NOMO-1 treated with DMSO at 0.1 percent for 48 hours (cell line): ENCODE results near the gene C11orf58.
A peak's percentile ranks its signal among the peaks of the same experiment; 100 is the strongest.

Experiments
- DNase-seq: peaks from one replicate; lab custom pipeline; 2025; ENCODE audit not compliant: unreplicated experiment; lab: John Stamatoyannopoulos, UW

Gene C11orf58

GRCh38 chr11:16738193-16738946 lies at the start of gene C11orf58:
Gene C11orf58, plus strand, starts transcription at chr11:16738647. Its CDS starts 132 bp downstream, at chr11:16738779.
- DNase-seq = peak; percentile 97

GRCh38 chr11:16690086-16690485 lies 48.4 kb upstream of the C11orf58 start:
- DNase-seq = no peak

GRCh38 chr11:16703795-16704194 lies 34.7 kb upstream of the C11orf58 start:
- no peak for DNase-seq

DNA sequence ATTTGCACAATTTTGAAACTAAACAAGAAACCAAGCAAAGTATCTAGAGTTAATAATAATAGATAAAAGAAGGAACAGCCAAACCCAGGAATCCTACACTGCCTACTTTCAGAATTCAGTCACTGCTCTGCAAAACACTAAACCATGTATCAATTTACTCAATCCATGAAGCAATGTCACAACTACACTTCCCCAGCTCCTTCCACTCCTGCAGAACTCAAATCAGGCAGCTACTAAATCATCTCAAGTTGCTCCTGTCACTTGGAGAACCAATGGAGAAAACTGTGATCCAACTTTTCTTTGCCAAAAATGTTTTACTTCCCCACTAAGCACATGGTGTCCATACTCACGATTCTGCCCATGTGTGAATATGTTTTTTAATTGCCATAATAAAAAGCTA lies 24.9 kb upstream of the C11orf58 start:
- DNase-seq = no peak

GRCh38 chr11:16722581-16723344 lies 15.7 kb upstream of the C11orf58 start:
- DNase-seq = no peak

DNA sequence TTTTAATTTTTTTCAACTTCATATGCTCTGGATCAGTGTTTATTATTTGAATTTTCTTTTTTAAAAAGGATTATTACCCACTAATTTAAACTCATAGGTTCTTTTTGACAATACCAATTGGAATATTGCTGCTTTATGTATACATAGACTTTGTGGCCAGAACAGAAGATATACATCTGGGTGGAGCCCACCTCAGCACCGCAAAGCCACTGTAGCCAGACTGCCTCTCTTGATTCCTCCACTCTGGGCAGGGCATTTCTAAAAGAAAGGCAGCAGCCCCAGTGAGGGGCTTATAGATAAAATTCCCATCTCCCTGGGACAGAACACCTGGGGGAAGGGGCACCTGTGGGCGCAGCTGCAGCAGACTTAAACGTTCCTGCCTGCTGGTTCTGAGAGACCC lies 10.6 kb upstream of the C11orf58 start:
- no peak for DNase-seq

- DNase-seq = no peak
Observed at GRCh38 chr11:16737818-16738192, 642 bp upstream of the C11orf58 start.

DNA sequence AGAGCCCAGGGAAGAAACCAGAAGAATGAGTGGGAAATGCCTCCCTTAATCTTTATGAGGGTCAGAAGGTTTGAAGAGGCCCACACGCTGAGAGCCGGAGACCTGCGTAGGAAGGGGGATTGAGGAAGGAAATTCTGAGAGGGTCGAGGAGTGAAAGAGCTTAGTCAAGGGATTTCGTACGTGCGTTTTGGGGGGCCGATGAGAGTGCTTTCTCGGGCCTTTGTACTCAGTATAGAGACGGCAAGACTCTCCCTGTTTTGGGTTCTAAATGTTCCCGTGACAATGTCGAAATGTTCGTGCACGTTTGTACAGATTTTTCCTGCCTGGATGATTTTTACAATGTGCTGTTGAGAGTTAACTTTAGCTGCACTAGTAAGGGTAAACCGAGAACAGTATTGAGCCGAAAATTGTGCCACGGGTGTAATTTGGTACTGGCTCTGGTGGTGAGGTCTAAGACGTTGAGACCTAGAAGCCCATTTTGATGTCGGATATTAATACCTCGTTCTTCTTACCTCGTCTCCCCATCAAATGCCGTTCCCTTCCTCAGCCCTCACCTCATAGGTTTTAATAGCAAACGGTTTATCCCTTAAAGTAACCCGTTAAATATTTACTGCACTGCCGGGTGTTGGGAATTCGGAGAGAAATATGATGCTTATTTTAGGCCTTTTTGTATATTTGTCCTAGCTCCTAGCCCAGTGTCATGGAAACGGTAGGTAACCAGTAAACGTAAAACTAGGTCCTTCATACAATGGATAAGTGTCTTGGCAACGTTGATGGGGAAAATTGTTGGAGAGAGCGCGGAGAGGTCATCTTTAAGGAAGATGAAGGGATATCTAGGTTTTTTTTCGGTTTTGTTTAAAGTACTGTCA lies 734 bp downstream of the C11orf58 start:
- no peak for DNase-seq

DNA sequence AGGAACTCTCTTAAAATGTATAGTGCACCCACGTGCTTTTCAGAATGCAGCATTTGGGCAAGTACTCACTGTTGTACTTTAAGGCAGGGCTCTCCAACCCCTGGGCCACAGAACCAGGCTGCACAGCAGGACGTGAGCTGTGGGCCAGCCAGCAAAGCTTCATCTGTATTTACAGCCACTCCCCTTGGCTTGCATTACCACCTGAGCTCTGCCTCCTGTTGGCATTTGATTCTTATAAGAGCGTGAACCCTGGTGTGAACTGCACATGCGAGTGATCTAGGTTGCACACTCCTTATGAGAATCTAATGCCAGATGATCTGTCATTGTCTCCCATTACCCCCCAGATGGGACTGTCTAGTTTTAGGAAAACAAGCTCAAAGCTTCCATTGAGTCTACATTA lies 3.0 kb downstream of the C11orf58 start:
- no peak for DNase-seq

DNA sequence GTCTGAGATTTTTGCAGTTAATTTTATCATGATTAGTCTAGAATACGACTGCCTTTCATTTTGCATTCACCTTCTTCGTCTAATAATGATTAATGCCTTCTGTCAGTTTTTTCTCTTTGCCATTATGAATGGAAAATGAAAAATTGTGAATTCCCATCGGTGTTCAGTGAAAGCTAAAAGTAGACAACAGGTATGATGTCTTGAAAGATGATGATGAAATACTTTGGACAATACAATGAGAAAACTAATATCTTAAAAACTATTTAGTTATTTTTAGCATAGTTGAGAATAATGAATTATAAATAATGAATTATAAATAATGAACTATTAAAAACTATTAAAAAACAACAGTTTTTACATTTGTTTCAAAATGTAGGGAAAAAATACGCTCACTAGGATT lies 5.0 kb downstream of the C11orf58 start:
- no peak for DNase-seq

DNA sequence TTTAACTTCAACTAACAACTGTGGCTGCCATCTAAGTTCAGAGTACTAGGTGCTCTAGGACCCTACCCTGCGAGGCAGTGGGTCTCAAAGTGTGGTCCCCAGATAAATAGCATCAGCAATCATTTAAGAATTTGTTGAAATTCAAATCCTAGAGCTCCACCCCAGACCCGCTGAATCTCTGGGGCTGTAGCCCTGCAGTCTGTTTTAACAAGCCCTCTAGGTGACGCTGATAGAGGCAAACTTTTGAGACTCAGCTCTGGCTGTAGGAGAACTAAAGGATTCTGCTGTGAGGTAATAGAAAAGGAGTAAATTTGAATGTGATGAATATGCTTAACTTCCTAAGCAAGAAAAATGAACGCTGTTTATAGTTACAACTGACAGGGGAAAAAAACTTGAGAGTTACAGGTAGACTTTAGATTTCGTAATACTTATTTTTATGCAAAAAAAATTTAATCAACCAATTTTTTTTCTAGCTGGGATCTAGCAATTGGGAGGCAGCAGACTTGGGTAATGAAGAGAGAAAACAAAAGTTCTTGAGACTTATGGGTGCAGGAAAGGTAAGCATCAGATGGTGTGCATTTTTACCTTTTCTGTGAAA lies 5.8 kb downstream of the C11orf58 start:
- DNase-seq = no peak

DNA sequence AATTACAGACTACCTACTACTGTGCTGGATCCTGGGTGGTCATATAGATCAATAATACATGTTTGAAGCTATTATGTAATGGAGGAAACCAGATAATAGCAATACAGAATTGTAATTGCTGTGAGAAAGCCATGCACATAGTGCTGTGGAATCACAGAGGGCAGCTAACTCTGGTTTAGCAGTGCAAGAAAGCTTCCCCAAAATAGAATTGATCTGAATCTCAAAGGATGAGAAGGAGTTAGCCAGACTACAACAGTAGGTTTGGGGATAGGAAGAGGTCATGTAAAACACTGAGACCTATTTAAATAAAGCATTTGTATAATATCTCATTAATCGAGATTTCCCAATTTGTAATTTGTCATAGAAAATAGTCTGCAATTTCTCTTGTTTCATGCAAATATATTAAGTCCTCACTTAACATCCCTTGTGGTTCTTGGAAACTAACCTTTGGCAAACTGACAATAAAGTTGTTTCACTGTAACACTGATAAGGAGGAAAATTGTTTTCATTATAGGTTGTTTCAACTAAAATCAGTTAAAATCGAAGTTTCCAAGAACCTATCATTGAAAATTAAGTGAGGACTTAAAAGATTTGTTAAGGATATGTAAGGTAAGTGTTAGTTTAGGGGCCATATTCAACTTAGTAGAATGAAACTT lies 7.6 kb downstream of the C11orf58 start:
- DNase-seq = no peak

DNA sequence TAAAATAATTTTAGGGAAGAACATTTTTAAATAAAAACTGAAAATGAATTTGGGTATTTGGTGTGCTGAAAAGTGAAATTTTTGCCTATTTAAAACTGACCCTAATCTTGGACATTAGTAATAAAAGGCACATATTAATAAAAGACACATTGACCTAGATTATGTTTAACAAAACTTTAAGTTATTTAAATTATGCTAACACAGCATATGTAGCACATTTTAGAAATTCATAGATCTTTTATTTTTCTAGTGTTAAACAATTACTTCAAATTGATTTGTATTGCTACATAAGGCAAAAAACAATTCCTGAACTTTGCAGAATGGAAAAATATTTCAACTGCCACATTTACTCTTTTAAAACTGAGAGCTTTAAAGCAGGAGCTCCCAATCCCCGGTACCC lies 10.6 kb downstream of the C11orf58 start:
- DNase-seq = no peak

DNA sequence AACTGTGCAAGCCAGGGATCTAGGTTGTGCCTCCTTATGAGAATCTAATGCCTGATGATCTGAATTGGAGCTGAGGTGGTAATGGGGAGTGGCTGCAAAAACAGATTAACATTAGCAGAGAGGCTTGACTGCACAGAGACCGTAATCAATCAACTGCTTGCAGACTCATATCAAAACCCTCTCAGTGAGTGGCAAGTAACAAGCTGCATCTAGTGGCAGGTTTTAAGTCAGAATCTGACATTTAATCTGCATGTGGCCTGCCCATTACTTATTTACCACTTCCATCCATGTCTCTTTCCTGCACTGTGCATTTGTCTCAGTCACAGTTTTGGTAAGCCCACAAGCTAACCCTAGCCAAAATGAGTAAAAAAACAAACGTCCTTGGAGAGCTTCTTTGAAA lies 11.2 kb downstream of the C11orf58 start:
- DNase-seq = no peak

DNA sequence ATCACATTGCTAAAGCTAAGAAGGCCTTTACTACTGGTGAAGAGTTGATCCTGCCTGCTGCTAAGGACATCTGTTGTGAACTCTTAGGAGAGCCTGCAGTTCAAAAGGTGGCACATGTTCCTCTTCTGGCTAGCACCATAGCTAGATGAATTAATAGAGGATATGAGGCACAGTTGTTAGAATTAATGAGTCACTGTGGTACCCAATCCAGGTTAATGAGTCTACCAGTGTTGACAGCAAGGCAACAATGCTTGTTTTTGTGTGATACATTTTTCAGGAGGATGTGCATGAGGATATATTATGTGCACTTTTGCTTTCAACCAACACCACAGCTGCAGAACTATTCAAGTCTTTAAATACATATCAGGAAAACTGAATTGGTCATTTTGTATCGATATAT lies 12.0 kb downstream of the C11orf58 start:
- no peak for DNase-seq

DNA sequence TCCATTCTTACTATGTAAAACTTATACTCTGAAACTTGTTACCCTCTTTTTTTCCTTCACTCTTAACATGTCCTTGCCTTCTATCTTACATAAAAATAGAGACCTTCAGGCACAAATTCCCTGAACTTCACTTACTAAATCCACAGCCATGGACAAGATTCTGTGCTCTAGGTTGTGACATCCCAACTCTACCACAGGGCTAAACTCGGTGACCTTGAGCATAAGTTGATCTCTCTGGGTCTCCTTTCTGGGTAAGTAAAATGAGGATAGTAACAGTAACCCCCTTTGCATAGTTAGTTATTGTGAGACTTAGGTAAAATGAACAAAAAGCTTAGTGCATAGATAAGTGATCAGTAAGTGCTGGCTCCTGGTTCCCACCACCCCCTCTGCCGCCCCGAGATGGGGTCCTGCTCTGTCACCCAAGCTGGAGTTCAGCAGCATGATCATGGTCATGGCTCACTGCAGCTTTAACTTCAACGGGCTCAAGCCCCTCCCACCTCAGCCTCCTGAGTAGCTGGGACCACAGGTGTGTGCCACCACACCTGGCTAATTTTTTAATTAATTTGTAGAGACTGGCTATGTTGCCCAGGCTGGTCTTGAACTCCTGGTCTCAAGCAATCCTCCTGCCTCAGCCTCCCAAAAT lies 20.1 kb downstream of the C11orf58 start:
- DNase-seq = no peak

DNA sequence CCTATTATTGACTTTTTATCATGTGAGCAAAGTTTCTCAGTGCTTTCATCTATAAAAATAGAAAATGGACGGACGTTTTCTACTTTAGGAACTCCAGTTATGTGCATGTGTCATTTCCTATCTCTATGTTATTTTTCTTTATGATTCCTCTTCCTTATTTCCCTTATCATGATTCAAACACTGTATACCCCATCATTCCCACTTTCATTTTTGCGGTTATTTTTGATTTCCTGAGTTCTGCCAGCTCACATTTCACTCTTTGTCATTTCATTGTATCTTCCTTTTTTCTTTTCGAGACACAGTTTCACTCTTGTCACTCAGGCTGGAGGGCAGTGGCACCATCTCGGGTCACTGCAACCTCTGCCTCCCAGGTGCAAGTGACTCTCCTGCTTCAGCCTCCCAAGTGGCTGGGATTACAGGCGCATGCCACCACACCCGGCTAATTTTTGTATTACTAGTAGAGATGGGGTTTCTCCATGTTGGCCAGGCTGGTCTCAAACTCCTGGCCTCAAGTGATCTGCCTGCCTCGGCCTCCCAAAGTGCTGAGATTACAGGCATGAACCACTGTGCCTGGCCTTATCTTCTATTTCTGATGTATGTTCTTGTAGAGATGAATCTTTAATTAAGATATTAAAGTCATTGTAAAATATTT lies 21.5 kb downstream of the C11orf58 start:
- DNase-seq = peak; percentile 33

DNA sequence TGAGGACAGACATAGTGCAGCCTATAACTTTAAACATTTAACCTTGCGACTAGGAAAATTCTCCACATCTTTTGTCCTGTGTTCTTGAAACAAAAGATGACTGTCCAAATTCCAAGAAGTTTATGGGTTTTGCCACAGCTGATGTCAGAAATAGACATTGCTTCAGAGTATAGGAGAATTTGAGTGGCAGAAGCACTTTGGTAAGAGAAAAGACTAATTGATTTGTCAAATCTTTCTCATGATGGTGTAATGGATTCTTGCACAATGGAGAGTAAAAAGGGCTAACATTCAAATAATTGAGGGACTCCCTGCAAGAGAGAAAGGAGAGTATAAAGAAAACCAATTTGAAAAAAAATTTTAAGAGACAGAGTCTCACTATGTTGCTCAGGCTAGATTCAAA lies 25.3 kb downstream of the C11orf58 start:
- no peak for DNase-seq

- no peak for DNase-seq
Observed at GRCh38 chr11:16764888-16765287, 26.4 kb downstream of the C11orf58 start.

- no peak for DNase-seq
Observed at GRCh38 chr11:16767137-16767536, 28.7 kb downstream of the C11orf58 start.
